PFSK-1 (cell line): ENCODE measurements around the gene MYO1D.

Source experiments
- FOXP2 ChIP-seq: optimal IDR thresholded peaks from 2 replicates; pipeline ENCODE3; 2011; ENCODE audit warnings: borderline replicate concordance, control low read depth, inconsistent platforms; ENCODE audit not compliant: insufficient read depth; ENCODE audit errors: extremely low read length, extremely low read depth
- POLR2AphosphoS5 ChIP-seq: IDR thresholded peaks from 2 replicates; pipeline ENCODE4 v1.6.1; 2012; ENCODE audit warnings: low read depth, mild to moderate bottlenecking, control low read depth, low read length, moderate library complexity
- REST ChIP-seq, 2 experiments: IDR thresholded peaks; 2 replicates each; pipeline versions ENCODE4 v1.6.1 to v1.8.0; 2011 to 2012; ENCODE audit warnings: low read depth in 2 of 2, low read length in 2 of 2, control low read depth in 1 of 2, inconsistent platforms in 1 of 2, mild to moderate bottlenecking in 1 of 2, moderate library complexity in 1 of 2; ENCODE audit not compliant: insufficient read depth in 1 of 2
- SIN3A ChIP-seq: IDR thresholded peaks from 2 replicates; pipeline ENCODE4 v1.6.1; 2012; ENCODE audit warnings: mild to moderate bottlenecking, low read length, moderate library complexity, borderline replicate concordance; ENCODE audit not compliant: insufficient read depth

- TF ChIP-seq FOXP2 = no peak
- no peak for TF ChIP-seq SIN3A
- no peak for TF ChIP-seq POLR2AphosphoS5
- TF ChIP-seq REST (IDR thresholded peaks at IDR 0.05; ENCODE audit: insufficient read depth in 1 of 2, low read depth in 2 of 2, low read length in 2 of 2) = no peak
Measured at GRCh38 chr17:32482568-32483320, 394.2 kb downstream of the MYO1D start.
